ENCODE data around the gene FJX1.
"Not testable (repeated sequence)": the region's sequence is repeated elsewhere in the genome, so short reads cannot be mapped to it uniquely, and the experiment has no call there.

Gene FJX1

DNA sequence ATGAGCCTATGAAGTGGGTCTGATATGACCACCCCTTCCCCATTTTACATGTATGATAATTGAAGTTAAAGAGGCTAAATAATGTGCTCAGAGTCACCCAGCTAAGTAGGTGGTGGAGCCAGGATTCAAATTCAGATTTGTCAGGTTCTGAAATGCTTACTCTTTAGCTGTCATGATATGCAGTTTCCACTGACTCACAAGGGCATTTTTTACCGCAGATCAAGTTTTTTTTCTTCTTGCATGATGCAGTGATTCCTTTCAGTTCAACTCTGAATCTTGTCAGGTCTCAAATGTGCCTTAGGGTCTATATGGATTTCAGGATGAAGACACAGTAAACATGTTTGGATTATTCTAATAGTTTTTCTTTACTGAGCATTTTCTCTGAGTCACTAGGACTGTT, 31.7 kb downstream of the FJX1 start:
- ChIA-PET CTCF (no interaction called here), POLR2A (ENCODE audit: low non-redundant PET) (no interaction called here)
- no peak for DNase-seq (ENCODE audit: low spot score)
- TF ChIP-seq, protein P1, sequence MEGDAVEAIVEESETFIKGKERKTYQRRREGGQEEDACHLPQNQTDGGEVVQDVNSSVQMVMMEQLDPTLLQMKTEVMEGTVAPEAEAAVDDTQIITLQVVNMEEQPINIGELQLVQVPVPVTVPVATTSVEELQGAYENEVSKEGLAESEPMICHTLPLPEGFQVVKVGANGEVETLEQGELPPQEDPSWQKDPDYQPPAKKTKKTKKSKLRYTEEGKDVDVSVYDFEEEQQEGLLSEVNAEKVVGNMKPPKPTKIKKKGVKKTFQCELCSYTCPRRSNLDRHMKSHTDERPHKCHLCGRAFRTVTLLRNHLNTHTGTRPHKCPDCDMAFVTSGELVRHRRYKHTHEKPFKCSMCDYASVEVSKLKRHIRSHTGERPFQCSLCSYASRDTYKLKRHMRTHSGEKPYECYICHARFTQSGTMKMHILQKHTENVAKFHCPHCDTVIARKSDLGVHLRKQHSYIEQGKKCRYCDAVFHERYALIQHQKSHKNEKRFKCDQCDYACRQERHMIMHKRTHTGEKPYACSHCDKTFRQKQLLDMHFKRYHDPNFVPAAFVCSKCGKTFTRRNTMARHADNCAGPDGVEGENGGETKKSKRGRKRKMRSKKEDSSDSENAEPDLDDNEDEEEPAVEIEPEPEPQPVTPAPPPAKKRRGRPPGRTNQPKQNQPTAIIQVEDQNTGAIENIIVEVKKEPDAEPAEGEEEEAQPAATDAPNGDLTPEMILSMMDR (conservative IDR thresholded peaks at IDR 0.05; ENCODE audit: low read depth), result no peak
- no peak overlapping the region for H3K27ac ChIP-seq

DNA sequence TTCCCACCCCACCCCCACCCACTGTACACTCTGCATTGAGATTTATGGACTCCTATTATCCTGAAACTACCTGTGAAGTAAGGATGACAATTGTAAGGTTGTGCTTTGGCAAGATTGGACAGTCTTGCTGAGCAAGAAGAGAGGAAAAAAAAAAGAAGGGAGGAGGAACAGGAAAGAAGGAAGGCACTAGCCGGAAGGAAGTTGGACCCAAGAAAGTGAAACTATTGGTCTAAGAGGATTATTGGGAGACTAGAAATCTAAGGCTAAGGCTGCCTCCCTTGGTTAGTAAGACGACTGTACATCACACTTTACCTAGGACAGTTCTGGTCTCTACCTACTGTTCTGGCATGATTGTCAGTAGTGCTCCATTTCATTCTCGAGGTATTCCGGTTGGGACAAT, 32.2 kb downstream of the FJX1 start:
- CTCF ChIA-PET, result no interaction called here
- TF ChIP-seq, protein P1 (conservative IDR thresholded peaks at IDR 0.05; ENCODE audit: low read depth), result no peak
- DNase-seq (ENCODE audit: low spot score), result no peak

DNA sequence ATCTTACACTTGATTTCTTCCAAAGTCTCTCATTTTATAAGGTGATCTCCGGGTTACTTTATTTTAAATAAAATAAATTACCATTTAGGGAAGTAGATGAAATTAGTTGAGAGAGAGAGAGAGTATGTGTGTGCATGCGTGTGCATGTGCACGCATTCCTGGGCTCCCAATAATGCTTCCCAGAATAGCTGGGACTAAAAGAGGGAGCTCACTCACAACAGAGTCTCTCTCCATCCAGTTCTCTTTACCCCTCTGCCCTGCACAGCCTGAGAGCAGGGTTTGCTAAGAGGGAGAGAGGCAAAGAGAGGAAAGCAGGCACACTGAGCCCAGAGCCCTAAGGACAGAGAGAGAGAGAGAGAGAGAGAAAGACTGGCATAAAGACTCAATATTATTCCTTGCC, 33.0 kb downstream of the FJX1 start:
- TF ChIP-seq, protein P1 (conservative IDR thresholded peaks at IDR 0.05; ENCODE audit: low read depth), result no peak
- POLR2A ChIA-PET (ENCODE audit: low non-redundant PET), result no interaction called here
- CTCF ChIA-PET, result no interaction called here
- DNase-seq (ENCODE audit: low spot score), result no peak
- no peak overlapping the region for H3K27ac ChIP-seq

More for the DNA sequence above, 32.2 kb downstream of the FJX1 start:
- no peak overlapping the region for H3K27ac ChIP-seq
- POLR2A ChIA-PET (ENCODE audit: low non-redundant PET), result no interaction called here

DNA sequence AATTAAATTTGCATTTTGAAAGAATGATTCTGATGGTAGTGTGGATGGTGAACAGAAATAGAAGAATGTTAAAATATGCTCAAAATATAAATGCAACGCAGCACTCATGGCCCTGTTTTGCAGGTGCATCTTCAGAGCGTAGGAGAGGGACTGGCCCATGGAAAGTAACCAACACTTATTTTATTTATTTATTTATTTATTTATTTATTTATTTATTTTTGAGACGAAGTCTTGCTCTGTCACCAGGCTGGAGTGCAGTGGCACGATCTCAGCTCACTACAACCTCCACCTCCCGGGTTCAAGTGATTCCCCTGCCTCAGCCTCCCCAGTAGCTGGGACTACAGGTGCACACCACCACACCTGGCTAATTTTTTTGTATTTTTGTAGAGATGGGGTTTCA, 34.5 kb downstream of the FJX1 start:
- POLR2A ChIA-PET (ENCODE audit: low non-redundant PET); CTCF ChIA-PET; DNase-seq (ENCODE audit: low spot score); H3K27ac ChIP-seq: not testable (repeated sequence)

DNA sequence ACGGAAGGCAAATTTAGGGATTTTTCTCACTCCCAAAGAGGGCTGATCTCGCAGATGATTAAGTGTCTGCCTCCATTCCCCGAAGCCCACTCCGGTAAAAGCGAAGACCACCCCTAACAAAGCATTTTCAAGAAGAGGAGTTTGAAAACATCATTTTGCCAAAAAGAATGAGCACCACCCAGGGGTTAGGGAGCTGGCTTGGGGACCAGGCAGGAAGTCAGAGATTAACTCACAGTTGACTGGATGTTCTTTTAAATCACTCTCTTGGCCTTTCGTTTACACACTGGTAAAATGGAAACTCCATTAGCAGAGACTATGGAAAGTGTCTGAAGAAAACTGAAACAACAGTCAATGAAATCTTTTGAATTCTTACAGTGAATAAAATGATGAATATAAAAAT, 36.5 kb downstream of the FJX1 start:
- TF ChIP-seq, protein P1 (conservative IDR thresholded peaks at IDR 0.05; ENCODE audit: low read depth), result no peak
- H3K27ac ChIP-seq, result no peak overlapping the region
- CTCF ChIA-PET, result interaction anchor here (0.6 kb wide), 1 partner anchor 166 kb away, joined by 3 read pairs; no protein-coding TSS in a partner anchor

DNA sequence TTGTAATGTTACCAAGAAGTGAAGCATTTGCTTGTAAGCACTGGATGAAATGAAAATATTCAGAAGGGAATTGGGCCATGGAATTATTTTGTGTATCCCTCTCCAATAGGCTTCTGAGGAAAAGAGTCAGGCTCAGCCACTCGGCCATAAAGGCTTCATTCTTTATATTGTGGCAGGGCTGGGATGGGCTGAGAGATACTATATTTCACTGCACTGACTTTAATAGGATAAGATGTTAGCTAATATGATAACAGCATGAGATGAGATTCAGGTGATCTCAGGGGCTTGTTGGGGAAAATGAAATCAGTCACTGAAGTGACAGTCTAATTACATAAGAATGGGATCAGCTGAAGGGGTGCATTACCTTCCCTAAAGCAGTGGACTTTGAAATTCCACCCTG, 37.0 kb downstream of the FJX1 start:
- CTCF ChIA-PET, result interaction anchor here (0.6 kb wide), 1 partner anchor 166 kb away, joined by 3 read pairs; no protein-coding TSS in a partner anchor
- TF ChIP-seq, protein P1 (conservative IDR thresholded peaks at IDR 0.05; ENCODE audit: low read depth), result no peak
- no peak overlapping the region for H3K27ac ChIP-seq
- POLR2A ChIA-PET (ENCODE audit: low non-redundant PET), result no interaction called here
- DNase-seq (ENCODE audit: low spot score), result no peak

More for the DNA sequence above, 36.5 kb downstream of the FJX1 start:
- DNase-seq (ENCODE audit: low spot score), result no peak
- POLR2A ChIA-PET (ENCODE audit: low non-redundant PET), result no interaction called here

DNA sequence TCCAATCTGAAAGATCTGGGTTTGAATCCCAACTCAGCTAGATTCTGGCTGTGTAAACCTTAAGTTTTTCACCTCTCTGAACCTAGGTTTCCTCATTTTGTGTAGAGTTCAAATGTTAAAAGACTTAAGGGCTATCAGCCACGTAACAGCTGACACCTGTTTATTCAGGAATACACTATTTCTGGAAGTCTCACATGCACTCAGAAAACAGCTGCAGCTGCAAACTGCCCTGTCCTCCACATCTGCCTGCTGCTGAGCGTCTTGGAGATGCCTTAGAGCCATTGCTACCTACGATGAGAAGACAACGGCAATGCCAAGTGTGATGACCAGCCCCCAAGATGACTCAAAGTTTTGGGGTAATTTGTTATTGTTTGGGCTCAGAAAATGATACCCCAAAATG, 37.6 kb downstream of the FJX1 start:
- DNase-seq (ENCODE audit: low spot score), result no peak
- CTCF ChIA-PET, result no interaction called here
- TF ChIP-seq, protein P1 (conservative IDR thresholded peaks at IDR 0.05; ENCODE audit: low read depth), result no peak
- POLR2A ChIA-PET (ENCODE audit: low non-redundant PET), result no interaction called here
- H3K27ac ChIP-seq, result no peak overlapping the region
